ENCODE measurements around the gene MB.
"Not testable (repeated sequence)": the region's sequence is repeated elsewhere in the genome, so short reads cannot be mapped to it uniquely, and the experiment has no call there.

The MB gene

GRCh38 chr22:35637254-35637653 is 20.1 kb upstream of the MB start:
- no peak for DNase-seq (ENCODE audit: low spot score)

GRCh38 chr22:35634943-35635540 is 17.9 kb upstream of the MB start:
- no peak for DNase-seq (ENCODE audit: low spot score)

GRCh38 chr22:35634015-35634414 is 16.9 kb upstream of the MB start:
- no peak for DNase-seq (ENCODE audit: low spot score)

GRCh38 chr22:35633520-35633919 is 16.4 kb upstream of the MB start:
- DNase-seq (ENCODE audit: low spot score) = no peak

- no peak for DNase-seq (ENCODE audit: low spot score)
These were observed 15.8 kb upstream of the MB start for GRCh38 chr22:35632935-35633334.

GRCh38 chr22:35631597-35631996 is 14.5 kb upstream of the MB start:
- no peak for DNase-seq (ENCODE audit: low spot score)

- no peak for DNase-seq (ENCODE audit: low spot score)
These were observed 13.8 kb upstream of the MB start for GRCh38 chr22:35630891-35631290.

GRCh38 chr22:35630387-35630793 is 13.3 kb upstream of the MB start:
- peak; percentile 74 for DNase-seq (ENCODE audit: low spot score)

GRCh38 chr22:35629406-35630216 is 12.5 kb upstream of the MB start:
- DNase-seq (ENCODE audit: low spot score) = peak; percentile 96

GRCh38 chr22:35628732-35629131 is 11.6 kb upstream of the MB start:
- DNase-seq (ENCODE audit: low spot score) = no peak

- peak; percentile 88 for DNase-seq (ENCODE audit: low spot score)
These were observed 10.3 kb upstream of the MB start for GRCh38 chr22:35627267-35628041.

- no peak for DNase-seq (ENCODE audit: low spot score)
These were observed 8.8 kb upstream of the MB start for GRCh38 chr22:35625763-35626432.

GRCh38 chr22:35624547-35624946 is 7.4 kb upstream of the MB start:
- no peak for DNase-seq (ENCODE audit: low spot score)

GRCh38 chr22:35623885-35624284 is 6.8 kb upstream of the MB start:
- not testable (repeated sequence) for DNase-seq (ENCODE audit: low spot score)

- DNase-seq (ENCODE audit: low spot score) = no peak
These were observed 5.2 kb upstream of the MB start for GRCh38 chr22:35622191-35622913.

- no peak for DNase-seq (ENCODE audit: low spot score)
These were observed 4.3 kb upstream of the MB start for GRCh38 chr22:35621451-35621850.

- no peak for DNase-seq (ENCODE audit: low spot score)
These were observed 3.6 kb upstream of the MB start for GRCh38 chr22:35620624-35621251.

- no peak for DNase-seq (ENCODE audit: low spot score)
These were observed 2.4 kb upstream of the MB start for GRCh38 chr22:35619336-35620094.

GRCh38 chr22:35618427-35619223 is 1.5 kb upstream of the MB start:
- no peak for DNase-seq (ENCODE audit: low spot score)

- DNase-seq (ENCODE audit: low spot score) = no peak
These were observed 1.1 kb downstream of the MB start for GRCh38 chr22:35616043-35616442.

Measured in GM03348 (cell line).